ENCODE data around the gene ZNF574.

GRCh38 chr19:42080764-42081375 lies 4.9 kb downstream of the ZNF574 start:
- TF ChIP-seq POLR2AphosphoS5 (IDR thresholded peaks at IDR 0.05; ENCODE audit: low read depth, low read length): no peak
- TF ChIP-seq TAF1 (IDR thresholded peaks at IDR 0.05; ENCODE audit: borderline replicate concordance, low read depth, low read length): no peak

Measured in GM12892 (cell line).